ENCODE data around the gene PSME1. TPM values are rescaled to one million over a fixed set of nuclear protein-coding genes. Genes with fewer than 3 reads are reported as not detected.

PSME1 gene
- total and polyA plus RNA-seq, 2 of the 13 experiments (the other 11 are each of a cell fraction or from before 2014, with no cell fraction given), result 159 to 608 TPM

DNA sequence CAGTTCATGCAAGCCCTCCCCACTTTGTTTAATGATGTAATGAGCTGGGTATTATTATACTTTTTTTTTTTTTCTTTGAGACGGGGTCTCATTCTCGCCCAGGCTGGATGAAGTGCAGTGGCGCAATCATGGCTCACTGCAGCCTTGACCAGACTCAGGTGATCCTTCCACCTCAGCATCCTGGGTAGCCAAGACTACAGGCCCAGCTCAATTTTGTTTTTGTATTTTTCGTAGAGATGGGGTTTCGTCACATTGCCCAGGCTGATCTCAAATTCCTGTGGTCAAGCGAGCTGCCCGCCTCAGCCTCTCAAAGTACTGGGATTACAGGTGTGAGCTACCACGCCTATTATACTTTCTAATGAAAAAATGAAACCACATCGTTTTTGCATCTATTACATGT, 25.9 kb upstream of the PSME1 start (continued):
- TF ChIP-seq SOX13 (IDR thresholded peaks at IDR 0.05) (no peak), SOX13 (CRISPR knock-in tag; conservative IDR thresholded peaks at IDR 0.05 in 1 of 2, IDR thresholded peaks at IDR 0.05 in 1 of 2) (peak in 1 of 2 experiments; percentile 33; a peak in 1 of 4 replicates), POLR2AphosphoS5 (IDR thresholded peaks at IDR 0.05; ENCODE audit: low read depth, low read length) (no peak), KMT2A (CRISPR knock-in tag; IDR thresholded peaks at IDR 0.05) (no peak), NBN (conservative IDR thresholded peaks at IDR 0.05) (no peak), KDM2A (CRISPR knock-in tag; IDR thresholded peaks at IDR 0.05; ENCODE audit: borderline replicate concordance, low read depth) (peak; percentile 17; the same call in 1 of the 2 replicates), CEBPB (IDR thresholded peaks at IDR 0.05; ENCODE audit: borderline replicate concordance, low read depth, low read length) (peak; percentile 82), ZMYM4 (CRISPR knock-in tag; IDR thresholded peaks at IDR 0.05) (0 out of 2 replicates have a peak, but pooled peaks have one; percentile 25), ARID5B (CRISPR knock-in tag; IDR thresholded peaks at IDR 0.05) (peak; percentile 54), ZNF44 (CRISPR knock-in tag; IDR thresholded peaks at IDR 0.05) (no peak), ZSCAN31 (CRISPR knock-in tag; IDR thresholded peaks at IDR 0.05; ENCODE audit: low read depth) (no peak), MAFF (IDR thresholded peaks at IDR 0.05; ENCODE audit: low read depth, low read length) (no peak), KDM6A (CRISPR knock-in tag; IDR thresholded peaks at IDR 0.05; ENCODE audit: low read depth) (peak; percentile 19; the same call in 1 of the 2 replicates), CEBPG (CRISPR knock-in tag; IDR thresholded peaks at IDR 0.05) (peak; percentile 90), LCORL (IDR thresholded peaks at IDR 0.05) (peak; percentile 45; the same call in 1 of the 2 replicates), LCORL (CRISPR knock-in tag; IDR thresholded peaks at IDR 0.05) (peak; percentile 77; the same call in 1 of the 2 replicates), MTA1 (CRISPR knock-in tag; IDR thresholded peaks at IDR 0.05; ENCODE audit: borderline replicate concordance) (no peak), CCAR2 (optimal IDR thresholded peaks at IDR 0.05; ENCODE audit: low read depth, low read length) (peak; percentile 48), HMG20B (CRISPR knock-in tag; conservative IDR thresholded peaks at IDR 0.05) (0 out of 2 replicates have a peak, but pooled peaks have one; percentile 28), ZBTB8A (CRISPR knock-in tag; IDR thresholded peaks at IDR 0.05; ENCODE audit: borderline replicate concordance, low read depth) (no peak), ARID3A (IDR thresholded peaks at IDR 0.05; ENCODE audit: low read depth, low read length) (no peak), FOSL2 (CRISPR knock-in tag; IDR thresholded peaks at IDR 0.05) (0 out of 2 replicates have a peak, but pooled peaks have one; percentile 25), ZNF256 (CRISPR knock-in tag; conservative IDR thresholded peaks at IDR 0.05) (0 out of 2 replicates have a peak, but pooled peaks have one; percentile 28), ZNF432 (CRISPR knock-in tag; IDR thresholded peaks at IDR 0.05; ENCODE audit: borderline replicate concordance) (no peak), BRF2 (CRISPR knock-in tag; IDR thresholded peaks at IDR 0.05) (0 out of 2 replicates have a peak, but pooled peaks have one; percentile 30)
- TF ChIP-seq, protein P1, sequence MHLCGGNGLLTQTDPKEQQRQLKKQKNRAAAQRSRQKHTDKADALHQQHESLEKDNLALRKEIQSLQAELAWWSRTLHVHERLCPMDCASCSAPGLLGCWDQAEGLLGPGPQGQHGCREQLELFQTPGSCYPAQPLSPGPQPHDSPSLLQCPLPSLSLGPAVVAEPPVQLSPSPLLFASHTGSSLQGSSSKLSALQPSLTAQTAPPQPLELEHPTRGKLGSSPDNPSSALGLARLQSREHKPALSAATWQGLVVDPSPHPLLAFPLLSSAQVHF (CRISPR knock-in tag; IDR thresholded peaks at IDR 0.05), result no peak

All from HepG2 (cell line).